ENCODE results near the gene PTGES.

DNA sequence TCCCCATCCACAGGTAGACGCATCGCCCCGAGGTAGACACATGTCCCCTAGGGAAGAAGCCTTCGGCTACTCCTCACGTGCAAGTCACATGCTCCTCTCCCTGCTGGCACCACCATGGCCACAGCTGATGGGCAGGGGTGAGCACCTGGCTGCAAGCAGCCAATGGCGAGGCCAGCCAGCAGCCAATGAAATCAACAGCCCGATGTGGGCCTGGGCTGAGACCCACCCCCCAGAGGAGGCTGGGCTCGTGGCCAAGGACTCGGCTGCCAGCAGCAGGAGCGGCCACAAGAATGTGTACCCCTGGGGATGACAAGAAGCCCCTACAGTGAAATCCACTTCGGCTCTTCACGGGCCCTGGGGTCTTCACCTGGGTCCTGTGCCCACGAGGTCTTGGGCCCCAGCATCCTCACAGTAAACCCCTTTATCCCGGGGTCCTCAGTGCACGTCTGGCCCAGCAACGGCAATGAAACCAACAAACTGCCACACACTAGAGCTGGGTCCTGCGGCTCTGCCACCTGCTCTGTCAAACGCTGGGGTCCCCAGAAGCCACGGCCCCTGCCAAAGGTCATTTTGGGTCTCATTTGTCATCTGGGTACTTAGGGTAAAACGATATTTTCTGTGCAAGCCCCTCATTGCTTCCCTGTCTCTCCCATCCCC lies 22.1 kb upstream of the PTGES start:
- TF ChIP-seq, protein P1, sequence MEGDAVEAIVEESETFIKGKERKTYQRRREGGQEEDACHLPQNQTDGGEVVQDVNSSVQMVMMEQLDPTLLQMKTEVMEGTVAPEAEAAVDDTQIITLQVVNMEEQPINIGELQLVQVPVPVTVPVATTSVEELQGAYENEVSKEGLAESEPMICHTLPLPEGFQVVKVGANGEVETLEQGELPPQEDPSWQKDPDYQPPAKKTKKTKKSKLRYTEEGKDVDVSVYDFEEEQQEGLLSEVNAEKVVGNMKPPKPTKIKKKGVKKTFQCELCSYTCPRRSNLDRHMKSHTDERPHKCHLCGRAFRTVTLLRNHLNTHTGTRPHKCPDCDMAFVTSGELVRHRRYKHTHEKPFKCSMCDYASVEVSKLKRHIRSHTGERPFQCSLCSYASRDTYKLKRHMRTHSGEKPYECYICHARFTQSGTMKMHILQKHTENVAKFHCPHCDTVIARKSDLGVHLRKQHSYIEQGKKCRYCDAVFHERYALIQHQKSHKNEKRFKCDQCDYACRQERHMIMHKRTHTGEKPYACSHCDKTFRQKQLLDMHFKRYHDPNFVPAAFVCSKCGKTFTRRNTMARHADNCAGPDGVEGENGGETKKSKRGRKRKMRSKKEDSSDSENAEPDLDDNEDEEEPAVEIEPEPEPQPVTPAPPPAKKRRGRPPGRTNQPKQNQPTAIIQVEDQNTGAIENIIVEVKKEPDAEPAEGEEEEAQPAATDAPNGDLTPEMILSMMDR (IDR thresholded peaks at IDR 0.05) = no peak
- TF ChIP-seq, protein P2, sequence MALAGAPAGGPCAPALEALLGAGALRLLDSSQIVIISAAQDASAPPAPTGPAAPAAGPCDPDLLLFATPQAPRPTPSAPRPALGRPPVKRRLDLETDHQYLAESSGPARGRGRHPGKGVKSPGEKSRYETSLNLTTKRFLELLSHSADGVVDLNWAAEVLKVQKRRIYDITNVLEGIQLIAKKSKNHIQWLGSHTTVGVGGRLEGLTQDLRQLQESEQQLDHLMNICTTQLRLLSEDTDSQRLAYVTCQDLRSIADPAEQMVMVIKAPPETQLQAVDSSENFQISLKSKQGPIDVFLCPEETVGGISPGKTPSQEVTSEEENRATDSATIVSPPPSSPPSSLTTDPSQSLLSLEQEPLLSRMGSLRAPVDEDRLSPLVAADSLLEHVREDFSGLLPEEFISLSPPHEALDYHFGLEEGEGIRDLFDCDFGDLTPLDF (CRISPR knock-in tag; IDR thresholded peaks at IDR 0.05) = no peak
- TF ChIP-seq, protein P3, sequence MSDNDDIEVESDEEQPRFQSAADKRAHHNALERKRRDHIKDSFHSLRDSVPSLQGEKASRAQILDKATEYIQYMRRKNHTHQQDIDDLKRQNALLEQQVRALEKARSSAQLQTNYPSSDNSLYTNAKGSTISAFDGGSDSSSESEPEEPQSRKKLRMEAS (CRISPR knock-in tag; IDR thresholded peaks at IDR 0.05) = peak; percentile 44; the same call in 1 of the 2 replicates
- TF ChIP-seq ZNF416 (CRISPR knock-in tag; IDR thresholded peaks at IDR 0.05) (no peak), NFE2L1 (CRISPR knock-in tag; IDR thresholded peaks at IDR 0.05) (no peak), NFYB (CRISPR knock-in tag; conservative IDR thresholded peaks at IDR 0.05; ENCODE audit: low read depth) (peak; percentile 54; the same call in 1 of the 2 replicates)
- TF ChIP-seq, protein P4, sequence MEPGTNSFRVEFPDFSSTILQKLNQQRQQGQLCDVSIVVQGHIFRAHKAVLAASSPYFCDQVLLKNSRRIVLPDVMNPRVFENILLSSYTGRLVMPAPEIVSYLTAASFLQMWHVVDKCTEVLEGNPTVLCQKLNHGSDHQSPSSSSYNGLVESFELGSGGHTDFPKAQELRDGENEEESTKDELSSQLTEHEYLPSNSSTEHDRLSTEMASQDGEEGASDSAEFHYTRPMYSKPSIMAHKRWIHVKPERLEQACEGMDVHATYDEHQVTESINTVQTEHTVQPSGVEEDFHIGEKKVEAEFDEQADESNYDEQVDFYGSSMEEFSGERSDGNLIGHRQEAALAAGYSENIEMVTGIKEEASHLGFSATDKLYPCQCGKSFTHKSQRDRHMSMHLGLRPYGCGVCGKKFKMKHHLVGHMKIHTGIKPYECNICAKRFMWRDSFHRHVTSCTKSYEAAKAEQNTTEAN (CRISPR knock-in tag; IDR thresholded peaks at IDR 0.05) = no peak
